Measurements from ENCODE around the gene C1S. TPM values are rescaled to one million over a fixed set of nuclear protein-coding genes. Genes with fewer than 3 reads are reported as not detected.
"Not testable (repeated sequence)": the region's sequence is repeated elsewhere in the genome, so short reads cannot be mapped to it uniquely, and the experiment has no call there.

Gene C1S
- 100 to 1,000 TPM in 1 of 4 donors, 10 to 100 TPM in 3; 52.6 to 187 (median 59.3) TPM for total RNA-seq

DNA sequence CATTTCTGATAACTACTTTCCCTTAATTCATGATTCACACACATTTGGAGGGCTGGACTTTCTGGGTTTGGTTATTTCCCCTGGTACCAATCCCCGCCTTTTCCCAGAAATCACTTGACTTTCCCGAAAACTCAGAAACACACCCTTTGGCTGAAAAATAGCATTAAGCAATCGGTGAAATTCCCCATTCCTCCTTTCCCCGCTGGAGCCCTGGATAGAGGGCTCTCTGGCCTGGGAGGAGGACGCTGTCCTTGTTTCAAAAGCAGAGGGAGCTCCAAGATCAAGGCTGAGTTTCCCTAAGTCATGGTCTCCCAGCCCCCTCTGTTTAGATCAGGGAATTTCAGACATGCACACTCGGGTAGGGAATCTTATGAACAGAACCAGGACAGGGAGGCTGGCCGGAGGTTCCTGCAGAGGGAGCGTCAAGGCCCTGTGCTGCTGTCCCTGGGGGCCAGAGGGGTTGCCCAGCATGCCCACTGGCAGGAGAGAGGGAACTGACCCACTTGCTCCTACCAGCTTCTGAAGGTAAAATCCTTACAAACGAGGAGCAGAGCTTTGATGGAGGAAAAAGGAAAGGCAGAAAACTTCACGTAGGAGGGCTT lies at the start of gene C1S:
Gene C1S (plus strand): TSS at position 366 of the 602 bp plus-strand sequence. CDS start 1,195 bp downstream, outside the sequence.
- WGBS, 2 donors, result 15 to 24% methylated on average over 10 of the region's 10 CpGs
- DNase-seq (ENCODE audit: low spot score in 2 of 2), result peak; percentile 84 to 91
- TF ChIP-seq, protein P1, sequence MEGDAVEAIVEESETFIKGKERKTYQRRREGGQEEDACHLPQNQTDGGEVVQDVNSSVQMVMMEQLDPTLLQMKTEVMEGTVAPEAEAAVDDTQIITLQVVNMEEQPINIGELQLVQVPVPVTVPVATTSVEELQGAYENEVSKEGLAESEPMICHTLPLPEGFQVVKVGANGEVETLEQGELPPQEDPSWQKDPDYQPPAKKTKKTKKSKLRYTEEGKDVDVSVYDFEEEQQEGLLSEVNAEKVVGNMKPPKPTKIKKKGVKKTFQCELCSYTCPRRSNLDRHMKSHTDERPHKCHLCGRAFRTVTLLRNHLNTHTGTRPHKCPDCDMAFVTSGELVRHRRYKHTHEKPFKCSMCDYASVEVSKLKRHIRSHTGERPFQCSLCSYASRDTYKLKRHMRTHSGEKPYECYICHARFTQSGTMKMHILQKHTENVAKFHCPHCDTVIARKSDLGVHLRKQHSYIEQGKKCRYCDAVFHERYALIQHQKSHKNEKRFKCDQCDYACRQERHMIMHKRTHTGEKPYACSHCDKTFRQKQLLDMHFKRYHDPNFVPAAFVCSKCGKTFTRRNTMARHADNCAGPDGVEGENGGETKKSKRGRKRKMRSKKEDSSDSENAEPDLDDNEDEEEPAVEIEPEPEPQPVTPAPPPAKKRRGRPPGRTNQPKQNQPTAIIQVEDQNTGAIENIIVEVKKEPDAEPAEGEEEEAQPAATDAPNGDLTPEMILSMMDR (IDR thresholded peaks at IDR 0.05), result peak in 1 of 3 donors; percentile 85
- no peak for TF ChIP-seq POLR2A (IDR thresholded peaks at IDR 0.05)
- no peak within 1 kb of the TSS for H3K4me3 ChIP-seq (ENCODE audit: low read depth, poor library complexity, severe bottlenecking)
- intact Hi-C loops (cut with DNase I; ENCODE audit: low total_unique reads), result no loop called here

DNA sequence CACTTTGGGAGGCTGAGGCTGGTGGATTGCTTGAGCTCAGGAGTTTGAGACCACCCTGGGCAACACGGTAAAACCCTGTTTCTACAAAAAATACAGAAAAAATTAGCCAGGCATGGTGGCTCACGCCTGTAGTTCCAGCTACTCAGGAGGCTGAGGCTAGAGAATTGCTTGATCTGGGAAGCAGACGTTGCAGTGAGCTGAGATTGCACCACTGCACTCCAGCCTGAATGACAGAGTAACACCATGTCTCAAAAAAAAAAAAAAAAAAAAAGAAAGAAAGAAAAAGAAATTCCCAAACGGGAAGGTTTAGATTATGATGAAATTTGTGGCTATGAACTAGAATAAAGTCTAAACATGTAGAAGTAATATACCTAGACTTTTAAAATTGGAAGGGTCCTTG lies 49.1 kb upstream of the C1S start:
- DNase-seq (ENCODE audit: low spot score in 2 of 2); H3K4me3 ChIP-seq (ENCODE audit: low read depth, poor library complexity, severe bottlenecking); intact Hi-C loops (cut with DNase I; ENCODE audit: low total_unique reads): not testable (repeated sequence)
- WGBS, 2 donors, result 71 to 85% methylated on average over 4 of the region's 4 CpGs

DNA sequence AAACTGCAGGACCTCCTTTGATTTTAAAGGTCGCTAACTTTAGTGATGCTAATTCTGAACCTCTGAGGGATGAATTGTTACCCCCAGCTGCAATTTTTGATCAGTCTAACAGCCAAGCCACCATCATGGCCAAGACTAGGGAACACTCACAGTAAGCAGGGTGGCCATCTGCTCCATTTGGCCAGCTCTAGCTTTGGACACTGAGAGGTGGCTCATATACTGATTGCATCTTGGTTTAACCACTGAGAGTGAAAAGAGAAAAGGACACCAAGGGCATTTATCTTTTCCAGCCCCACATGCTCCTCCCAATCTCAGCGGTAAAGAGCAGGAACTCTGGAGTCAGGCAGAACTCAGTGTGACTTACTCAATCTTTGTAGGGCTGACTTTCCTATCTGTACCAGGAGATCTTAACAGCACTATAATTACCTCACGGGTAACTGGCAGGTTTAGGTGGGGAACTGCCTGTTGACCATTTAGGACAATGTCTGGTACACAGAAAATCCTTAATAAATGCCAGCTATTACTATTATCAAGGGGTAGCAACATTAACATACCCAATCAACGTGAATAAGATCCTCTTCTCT lies 48.4 kb upstream of the C1S start:
- TF ChIP-seq, protein P1 (IDR thresholded peaks at IDR 0.05), result no peak
- TF ChIP-seq POLR2A (IDR thresholded peaks at IDR 0.05), result no peak
- 70 to 81% methylated on average over 4 of the region's 4 CpGs for WGBS, 2 donors
- intact Hi-C loops (cut with DNase I; ENCODE audit: low total_unique reads), result no loop called here
- no peak for DNase-seq (ENCODE audit: low spot score in 2 of 2)
- no peak overlapping the region for H3K4me3 ChIP-seq (ENCODE audit: low read depth, poor library complexity, severe bottlenecking)

DNA sequence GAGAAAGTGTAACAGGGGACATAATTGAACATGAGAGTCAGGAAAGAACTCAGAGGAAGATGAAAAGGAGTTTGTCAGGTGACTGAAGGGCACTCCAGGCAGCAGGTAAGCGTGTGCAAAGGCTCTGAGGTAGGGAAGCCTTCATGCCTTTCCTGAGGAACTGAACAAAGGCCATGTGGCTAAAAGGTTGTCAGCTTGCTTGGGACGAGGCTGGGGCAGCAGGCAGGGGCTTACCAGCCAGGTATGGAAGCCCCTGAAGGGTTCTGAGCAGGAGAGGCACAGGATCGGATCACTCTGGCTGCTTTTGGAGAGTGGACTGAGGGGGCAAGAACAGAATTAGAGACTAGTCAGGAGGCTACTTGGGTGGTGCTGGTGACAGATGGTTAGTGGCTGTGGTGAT lies 47.4 kb upstream of the C1S start:
- WGBS, 2 donors, result 87 to 93% methylated on average over 3 of the region's 3 CpGs
- peak in 1 of 2 donors; percentile 61 for DNase-seq (ENCODE audit: low spot score in 2 of 2)
- TF ChIP-seq, protein P1 (IDR thresholded peaks at IDR 0.05), result no peak
- TF ChIP-seq POLR2A (IDR thresholded peaks at IDR 0.05), result no peak
- H3K4me3 ChIP-seq (ENCODE audit: low read depth, poor library complexity, severe bottlenecking), result no peak overlapping the region
- intact Hi-C loops (cut with DNase I; ENCODE audit: low total_unique reads), result no loop called here

DNA sequence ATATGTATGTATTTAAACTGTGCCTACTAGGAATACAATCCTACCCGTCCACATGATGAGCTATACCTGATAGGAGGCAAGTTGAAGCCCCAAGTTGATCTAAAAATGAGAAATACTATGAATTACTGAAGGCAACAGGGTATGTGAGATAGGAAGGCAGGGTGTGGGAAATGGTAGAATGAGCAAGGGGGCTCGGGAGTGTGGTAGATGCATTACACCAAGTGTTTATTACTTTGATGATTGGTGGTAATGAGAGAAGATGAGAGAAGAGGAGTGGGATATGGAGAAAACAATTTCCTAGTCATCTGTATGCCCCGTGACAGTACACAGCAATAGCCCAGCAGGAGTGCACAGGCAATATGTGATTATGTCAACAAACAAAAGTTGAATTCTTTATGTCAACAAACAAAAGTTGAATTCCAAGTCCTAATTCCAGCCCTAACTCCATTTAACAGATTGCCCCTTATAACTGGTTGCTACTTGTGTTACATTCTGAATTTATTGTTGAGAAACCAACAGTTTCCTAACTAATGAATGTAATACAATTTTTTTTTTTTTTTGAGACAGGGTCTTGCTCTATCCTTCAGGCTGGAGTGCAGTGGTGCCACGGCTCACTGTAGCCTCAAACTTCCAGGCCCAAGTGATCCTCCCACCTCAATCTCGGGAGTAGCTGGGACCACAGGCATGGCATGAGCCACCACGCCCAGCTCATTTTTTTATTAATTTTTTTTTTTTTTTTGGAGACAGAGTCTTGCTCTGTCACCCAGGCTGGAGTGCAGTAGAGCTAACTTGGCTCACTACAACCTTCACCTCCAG lies 44.8 kb upstream of the C1S start:
- intact Hi-C loops (cut with DNase I; ENCODE audit: low total_unique reads), result no loop called here
- TF ChIP-seq, protein P1 (IDR thresholded peaks at IDR 0.05), result no peak
- H3K4me3 ChIP-seq (ENCODE audit: low read depth, poor library complexity, severe bottlenecking), result no peak overlapping the region
- DNase-seq (ENCODE audit: low spot score in 2 of 2), result no peak
- WGBS, 2 donors, result 65 to 69% methylated on average over 6 of the region's 6 CpGs

DNA sequence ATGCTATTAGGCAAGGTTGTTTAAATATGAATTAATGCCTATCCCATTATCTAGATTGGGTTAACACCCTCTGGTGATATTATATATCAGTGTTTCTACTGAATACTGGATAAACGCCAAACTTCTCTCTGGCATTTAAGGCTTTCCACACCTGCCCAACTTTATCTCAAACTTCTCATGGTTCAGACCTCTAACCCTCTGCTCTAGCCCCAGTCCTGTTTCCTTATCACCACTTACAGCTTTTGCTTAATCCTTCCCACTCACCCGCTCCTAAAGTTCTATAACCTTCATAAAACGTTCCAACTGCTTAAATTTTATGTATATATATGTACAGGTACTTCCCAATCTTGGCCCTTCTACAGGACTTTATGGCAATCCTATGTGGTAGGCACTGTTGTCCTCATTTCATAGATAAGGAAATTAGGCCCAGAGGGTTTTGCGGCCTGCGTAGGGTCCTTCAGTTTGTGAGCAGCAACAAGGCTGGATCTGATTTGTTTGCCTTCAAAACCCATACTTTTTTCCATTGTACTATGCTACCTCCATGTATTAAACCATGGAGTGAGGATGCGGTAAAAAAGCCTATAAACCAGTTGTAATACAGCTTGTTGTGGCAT lies 43.5 kb upstream of the C1S start:
- DNase-seq (ENCODE audit: low spot score in 2 of 2), result no peak
- H3K4me3 ChIP-seq (ENCODE audit: low read depth, poor library complexity, severe bottlenecking), result no peak overlapping the region
- intact Hi-C loops (cut with DNase I; ENCODE audit: low total_unique reads), result no loop called here
- WGBS, 2 donors, result 52 to 64% methylated on average over 6 of the region's 6 CpGs
- TF ChIP-seq, protein P1 (IDR thresholded peaks at IDR 0.05), result no peak
- TF ChIP-seq POLR2A (IDR thresholded peaks at IDR 0.05), result no peak

Data from lower leg skin (tissue), 4 donors.